HepG2 (cell line): ENCODE data around the gene DNAJC2. TPM values are rescaled to one million over a fixed set of nuclear protein-coding genes. Genes with fewer than 3 reads are reported as not detected.

Experiments used
- ATF7-NPFF ChIP-seq: sonication (generic); formaldehyde crosslinking; IDR thresholded peaks from 2 replicates; pipeline ENCODE4 v1.8.1; 2023; ENCODE audit warnings: mild to moderate bottlenecking, low read depth, missing genetic modification reagents, moderate library complexity
- CBFB ChIP-seq: sonication (generic); formaldehyde crosslinking; IDR thresholded peaks from 2 replicates; pipeline ENCODE4 v1.4.0; 2020; ENCODE audit warnings: missing genetic modification reagents
- CENPX ChIP-seq: sonication (generic); formaldehyde crosslinking; IDR thresholded peaks from 2 replicates; pipeline ENCODE4 v1.9.0; 2021; ENCODE audit warnings: mild to moderate bottlenecking, missing genetic modification reagents, moderate library complexity
- EHMT2 ChIP-seq: fragments of 200-600 bp; sonication (generic); IDR thresholded peaks from 2 replicates; pipeline ENCODE4 v1.7.0; 2017; ENCODE audit warnings: antibody characterized with exemption, low read depth, low read length, borderline replicate concordance
- FOXP4 ChIP-seq: sonication (generic); formaldehyde crosslinking; IDR thresholded peaks from 2 replicates; pipeline ENCODE4 v1.4.0; 2020; ENCODE audit warnings: missing genetic modification reagents
- HDAC2 ChIP-seq: sonication (generic); formaldehyde crosslinking; IDR thresholded peaks from 2 replicates; pipeline ENCODE4 v1.4.0; 2020; ENCODE audit warnings: missing genetic modification reagents
- HNRNPH1 ChIP-seq: fragments of 200-400 bp; formaldehyde crosslinking; optimal IDR thresholded peaks from 2 replicates; pipeline ENCODE3; 2017; ENCODE audit warnings: mild to moderate bottlenecking, low read depth, low read length
- LCORL ChIP-seq, 2 experiments: fragments of 450-650 bp in 1 of 2; sonication (generic) in 1 of 2; formaldehyde crosslinking in 1 of 2; IDR thresholded peaks; 2 replicates each; pipeline versions ENCODE4 v1.5.0 to v1.6.1; 2017 to 2020; ENCODE audit warnings: antibody characterized with exemption in 1 of 2, missing genetic modification reagents in 1 of 2
- MEF2D ChIP-seq: sonication (generic); formaldehyde crosslinking; IDR thresholded peaks from 2 replicates; pipeline ENCODE4 v1.5.1; 2020; ENCODE audit warnings: mild to moderate bottlenecking, missing genetic modification reagents
- MEIS2 ChIP-seq: sonication (generic); formaldehyde crosslinking; IDR thresholded peaks from 2 replicates; pipeline ENCODE4 v1.9.0; 2021; ENCODE audit warnings: mild to moderate bottlenecking, missing genetic modification reagents
- NCOR1 ChIP-seq: fragments of 200-600 bp; sonication (generic); IDR thresholded peaks from 2 replicates; pipeline ENCODE4 v1.7.0; 2017; ENCODE audit warnings: antibody characterized with exemption, low read length, borderline replicate concordance
- NR2C2 ChIP-seq: sonication (generic); formaldehyde crosslinking; IDR thresholded peaks from 2 replicates; pipeline ENCODE4 v1.4.0; 2020; ENCODE audit warnings: missing genetic modification reagents, mild to moderate bottlenecking, moderate library complexity, borderline replicate concordance
- PPARG ChIP-seq: conservative IDR thresholded peaks from 2 replicates; pipeline ENCODE4 v1.6.1; 2016; ENCODE audit warnings: missing biosample characterization, missing genetic modification reagents
- SMAD1 ChIP-seq: sonication (generic); formaldehyde crosslinking; IDR thresholded peaks from 2 replicates; pipeline ENCODE4 v1.4.0; 2020; ENCODE audit warnings: missing genetic modification reagents, low read depth, mild to moderate bottlenecking, borderline replicate concordance
- SMARCC2 ChIP-seq: fragments of 450-650 bp; IDR thresholded peaks from 2 replicates; pipeline ENCODE4 v1.6.1; 2017; ENCODE audit warnings: antibody characterized with exemption, mild to moderate bottlenecking
- SRSF9 ChIP-seq: fragments of 200-400 bp; formaldehyde crosslinking; IDR thresholded peaks from 2 replicates; pipeline ENCODE4 v1.6.1; 2018; ENCODE audit warnings: borderline replicate concordance, mild to moderate bottlenecking, low read depth, low read length; ENCODE audit not compliant: insufficient read depth, poor library complexity, severe bottlenecking
- TEAD3 ChIP-seq: optimal IDR thresholded peaks from 2 replicates; pipeline ENCODE3; 2016; ENCODE audit warnings: borderline replicate concordance
- ZBTB20 ChIP-seq: sonication (generic); formaldehyde crosslinking; IDR thresholded peaks from 2 replicates; pipeline ENCODE4 v1.8.1; 2023; ENCODE audit warnings: missing genetic modification reagents, low read depth, mild to moderate bottlenecking, borderline replicate concordance
- ZNF101 ChIP-seq: sonication (generic); formaldehyde crosslinking; IDR thresholded peaks from 2 replicates; pipeline ENCODE4 v1.4.0; 2020; ENCODE audit warnings: mild to moderate bottlenecking, low read depth, missing genetic modification reagents, borderline replicate concordance
- ZNF503 ChIP-seq: sonication (generic); formaldehyde crosslinking; IDR thresholded peaks from 2 replicates; pipeline ENCODE4 v1.4.0; 2020; ENCODE audit warnings: missing genetic modification reagents
- ZNF879 ChIP-seq: sonication (generic); formaldehyde crosslinking; IDR thresholded peaks from 2 replicates; pipeline ENCODE4 v1.8.1; 2023; ENCODE audit warnings: missing genetic modification reagents
- polyA plus RNA-seq, 8 experiments: library from polyadenylated mRNA; depleted of rRNA in 3 of 8; stranded (reverse) in 7 of 8; unstranded in 1 of 8; fragments of >200 nt; fragmentation: Illumina TruSeq in 4 of 8; extraction: Trizol in 4 of 8; gene quantifications; 2 replicates each; pipeline versions ENCODE4 v1.2.1 to v1.2.3, GENCODE V29; 2011 to 2016; ENCODE audit warnings: low read depth in 4 of 8, missing spikeins in 1 of 8, mixed read lengths in 1 of 8; ENCODE audit not compliant: insufficient read depth in 1 of 8
- total RNA-seq, 5 experiments: library from RNA; depleted of rRNA; stranded (reverse); fragments of >200 nt; fragmentation: Illumina TruSeq; extraction: Trizol; gene quantifications; 2 replicates each; pipeline ENCODE4 v1.2.3, GENCODE V29; 2016; ENCODE audit warnings: low read depth in 1 of 5
- TF ChIP-seq, protein P1 (sequence below): sonication (generic); formaldehyde crosslinking; IDR thresholded peaks from 2 replicates; pipeline ENCODE4 v1.5.1; 2020; ENCODE audit warnings: missing genetic modification reagents, mild to moderate bottlenecking, borderline replicate concordance
- TF ChIP-seq, protein P2 (sequence below): sonication (generic); formaldehyde crosslinking; IDR thresholded peaks from 2 replicates; pipeline ENCODE4 v1.5.0; 2020; ENCODE audit warnings: missing genetic modification reagents, mild to moderate bottlenecking, borderline replicate concordance

The DNAJC2 gene
- total and polyA plus RNA-seq, 2 of the 13 experiments (the other 11 are each of a cell fraction or from before 2014, with no cell fraction given) = 19.6 to 42.0 TPM

GRCh38 chr7:103388469-103389140 lies 44.0 kb upstream of the DNAJC2 start (continued):
- TF ChIP-seq SMARCC2 = 0 out of 2 replicates have a peak, but pooled peaks have one; percentile 49
- TF ChIP-seq, protein P1, sequence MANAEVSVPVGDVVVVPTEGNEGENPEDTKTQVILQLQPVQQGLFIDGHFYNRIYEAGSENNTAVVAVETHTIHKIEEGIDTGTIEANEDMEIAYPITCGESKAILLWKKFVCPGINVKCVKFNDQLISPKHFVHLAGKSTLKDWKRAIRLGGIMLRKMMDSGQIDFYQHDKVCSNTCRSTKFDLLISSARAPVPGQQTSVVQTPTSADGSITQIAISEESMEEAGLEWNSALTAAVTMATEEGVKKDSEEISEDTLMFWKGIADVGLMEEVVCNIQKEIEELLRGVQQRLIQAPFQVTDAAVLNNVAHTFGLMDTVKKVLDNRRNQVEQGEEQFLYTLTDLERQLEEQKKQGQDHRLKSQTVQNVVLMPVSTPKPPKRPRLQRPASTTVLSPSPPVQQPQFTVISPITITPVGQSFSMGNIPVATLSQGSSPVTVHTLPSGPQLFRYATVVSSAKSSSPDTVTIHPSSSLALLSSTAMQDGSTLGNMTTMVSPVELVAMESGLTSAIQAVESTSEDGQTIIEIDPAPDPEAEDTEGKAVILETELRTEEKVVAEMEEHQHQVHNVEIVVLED (CRISPR knock-in tag) = peak; percentile 30; the same call in 1 of the 2 replicates
- peak; percentile 85 for TF ChIP-seq PPARG (CRISPR knock-in tag)
- peak; percentile 49; the same call in 1 of the 2 replicates for TF ChIP-seq ZNF503 (CRISPR knock-in tag)
- TF ChIP-seq HNRNPH1 = no peak
- TF ChIP-seq LCORL (IDR thresholded peaks at IDR 0.05) = peak; percentile 48; the same call in 1 of the 2 replicates
- TF ChIP-seq LCORL (CRISPR knock-in tag; IDR thresholded peaks at IDR 0.05) = peak; percentile 95
- no peak for TF ChIP-seq CENPX
- no peak for TF ChIP-seq ATF7-NPFF
- no peak for TF ChIP-seq MEF2D (CRISPR knock-in tag)
- peak; percentile 66; the same call in 1 of the 2 replicates for TF ChIP-seq HDAC2 (CRISPR knock-in tag)
- TF ChIP-seq CBFB (CRISPR knock-in tag) = no peak
- no peak for TF ChIP-seq SMAD1 (CRISPR knock-in tag)
- no peak; the same call in 1 of the 2 replicates for TF ChIP-seq NR2C2 (CRISPR knock-in tag)
- peak; percentile 78; the same call in 1 of the 2 replicates for TF ChIP-seq EHMT2
- TF ChIP-seq ZNF101 (CRISPR knock-in tag) = no peak
- TF ChIP-seq MEIS2 (CRISPR knock-in tag) = 0 out of 2 replicates have a peak, but pooled peaks have one; percentile 62
- TF ChIP-seq ZBTB20 (CRISPR knock-in tag) = peak; percentile 75; the same call in 1 of the 2 replicates
- TF ChIP-seq, protein P2, sequence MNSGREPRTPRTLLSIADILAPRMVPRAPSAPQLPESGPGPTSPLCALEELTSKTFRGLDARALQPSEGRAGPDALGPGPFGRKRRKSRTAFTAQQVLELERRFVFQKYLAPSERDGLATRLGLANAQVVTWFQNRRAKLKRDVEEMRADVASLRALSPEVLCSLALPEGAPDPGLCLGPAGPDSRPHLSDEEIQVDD (CRISPR knock-in tag) = no peak
- no peak for TF ChIP-seq ZNF879
- peak; percentile 70 for TF ChIP-seq TEAD3 (CRISPR knock-in tag)
- no peak for TF ChIP-seq SRSF9
- TF ChIP-seq NCOR1 = peak; percentile 59; the same call in 1 of the 2 replicates
- peak; percentile 37; the same call in 1 of the 2 replicates for TF ChIP-seq FOXP4 (CRISPR knock-in tag)
